Stimulated activated CD4-positive, alpha-beta T cell treated with anti-CD3 and anti-CD28 coated beads, Interleukin-1b, Interleukin-23, amount 100 ng/mL, for 1 hour (primary cell): Measurements from ENCODE around the gene SH2D2A.

Experiments used
- DNase-seq, 2 donors: peaks; one replicate each; pipeline ENCODE4 v3.0.0-alpha.2; 2020; ENCODE audit warnings: low read depth in 2 of 2

The SH2D2A gene

GRCh38 chr1:156823210-156823790, 6.7 kb upstream of the SH2D2A start:
- DNase-seq: no peak

- DNase-seq: no peak
These were observed 6.0 kb upstream of the SH2D2A start for GRCh38 chr1:156822680-156823079.

GRCh38 chr1:156821801-156822200, 5.2 kb upstream of the SH2D2A start:
- DNase-seq: no peak

- no peak for DNase-seq
These were observed 656 bp downstream of the SH2D2A start for GRCh38 chr1:156815961-156816422.

GRCh38 chr1:156815307-156815826, 1.3 kb downstream of the SH2D2A start:
- DNase-seq: no peak

GRCh38 chr1:156814571-156815260, 1.9 kb downstream of the SH2D2A start:
- DNase-seq: no peak

GRCh38 chr1:156813750-156814570, 2.7 kb downstream of the SH2D2A start:
- DNase-seq: peak; percentile 34 to 60

- DNase-seq: no peak
These were observed 3.4 kb downstream of the SH2D2A start for GRCh38 chr1:156813298-156813697.

- no peak for DNase-seq
These were observed 4.2 kb downstream of the SH2D2A start for GRCh38 chr1:156812293-156812990.

- no peak for DNase-seq
These were observed 5.5 kb downstream of the SH2D2A start for GRCh38 chr1:156811168-156811567.

- DNase-seq: no peak
These were observed 6.8 kb downstream of the SH2D2A start for GRCh38 chr1:156809711-156810366.

- DNase-seq: no peak
These were observed 7.4 kb downstream of the SH2D2A start for GRCh38 chr1:156809281-156809680.

GRCh38 chr1:156808186-156809030, 8.2 kb downstream of the SH2D2A start:
- DNase-seq: no peak

- DNase-seq: no peak
These were observed 9.0 kb downstream of the SH2D2A start for GRCh38 chr1:156807627-156808026.

GRCh38 chr1:156806512-156807440, 9.9 kb downstream of the SH2D2A start:
- no peak for DNase-seq

- DNase-seq: no peak
These were observed 10.7 kb downstream of the SH2D2A start for GRCh38 chr1:156805766-156806511.

- DNase-seq: no peak
These were observed 11.9 kb downstream of the SH2D2A start for GRCh38 chr1:156804572-156805243.

GRCh38 chr1:156804026-156804425, 12.6 kb downstream of the SH2D2A start:
- no peak for DNase-seq
